ENCODE measurements around the gene VPS18.
"Not testable (repeated sequence)": the region's sequence is repeated elsewhere in the genome, so short reads cannot be mapped to it uniquely, and the experiment has no call there.

The VPS18 gene, protein sequence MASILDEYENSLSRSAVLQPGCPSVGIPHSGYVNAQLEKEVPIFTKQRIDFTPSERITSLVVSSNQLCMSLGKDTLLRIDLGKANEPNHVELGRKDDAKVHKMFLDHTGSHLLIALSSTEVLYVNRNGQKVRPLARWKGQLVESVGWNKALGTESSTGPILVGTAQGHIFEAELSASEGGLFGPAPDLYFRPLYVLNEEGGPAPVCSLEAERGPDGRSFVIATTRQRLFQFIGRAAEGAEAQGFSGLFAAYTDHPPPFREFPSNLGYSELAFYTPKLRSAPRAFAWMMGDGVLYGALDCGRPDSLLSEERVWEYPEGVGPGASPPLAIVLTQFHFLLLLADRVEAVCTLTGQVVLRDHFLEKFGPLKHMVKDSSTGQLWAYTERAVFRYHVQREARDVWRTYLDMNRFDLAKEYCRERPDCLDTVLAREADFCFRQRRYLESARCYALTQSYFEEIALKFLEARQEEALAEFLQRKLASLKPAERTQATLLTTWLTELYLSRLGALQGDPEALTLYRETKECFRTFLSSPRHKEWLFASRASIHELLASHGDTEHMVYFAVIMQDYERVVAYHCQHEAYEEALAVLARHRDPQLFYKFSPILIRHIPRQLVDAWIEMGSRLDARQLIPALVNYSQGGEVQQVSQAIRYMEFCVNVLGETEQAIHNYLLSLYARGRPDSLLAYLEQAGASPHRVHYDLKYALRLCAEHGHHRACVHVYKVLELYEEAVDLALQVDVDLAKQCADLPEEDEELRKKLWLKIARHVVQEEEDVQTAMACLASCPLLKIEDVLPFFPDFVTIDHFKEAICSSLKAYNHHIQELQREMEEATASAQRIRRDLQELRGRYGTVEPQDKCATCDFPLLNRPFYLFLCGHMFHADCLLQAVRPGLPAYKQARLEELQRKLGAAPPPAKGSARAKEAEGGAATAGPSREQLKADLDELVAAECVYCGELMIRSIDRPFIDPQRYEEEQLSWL

DNA sequence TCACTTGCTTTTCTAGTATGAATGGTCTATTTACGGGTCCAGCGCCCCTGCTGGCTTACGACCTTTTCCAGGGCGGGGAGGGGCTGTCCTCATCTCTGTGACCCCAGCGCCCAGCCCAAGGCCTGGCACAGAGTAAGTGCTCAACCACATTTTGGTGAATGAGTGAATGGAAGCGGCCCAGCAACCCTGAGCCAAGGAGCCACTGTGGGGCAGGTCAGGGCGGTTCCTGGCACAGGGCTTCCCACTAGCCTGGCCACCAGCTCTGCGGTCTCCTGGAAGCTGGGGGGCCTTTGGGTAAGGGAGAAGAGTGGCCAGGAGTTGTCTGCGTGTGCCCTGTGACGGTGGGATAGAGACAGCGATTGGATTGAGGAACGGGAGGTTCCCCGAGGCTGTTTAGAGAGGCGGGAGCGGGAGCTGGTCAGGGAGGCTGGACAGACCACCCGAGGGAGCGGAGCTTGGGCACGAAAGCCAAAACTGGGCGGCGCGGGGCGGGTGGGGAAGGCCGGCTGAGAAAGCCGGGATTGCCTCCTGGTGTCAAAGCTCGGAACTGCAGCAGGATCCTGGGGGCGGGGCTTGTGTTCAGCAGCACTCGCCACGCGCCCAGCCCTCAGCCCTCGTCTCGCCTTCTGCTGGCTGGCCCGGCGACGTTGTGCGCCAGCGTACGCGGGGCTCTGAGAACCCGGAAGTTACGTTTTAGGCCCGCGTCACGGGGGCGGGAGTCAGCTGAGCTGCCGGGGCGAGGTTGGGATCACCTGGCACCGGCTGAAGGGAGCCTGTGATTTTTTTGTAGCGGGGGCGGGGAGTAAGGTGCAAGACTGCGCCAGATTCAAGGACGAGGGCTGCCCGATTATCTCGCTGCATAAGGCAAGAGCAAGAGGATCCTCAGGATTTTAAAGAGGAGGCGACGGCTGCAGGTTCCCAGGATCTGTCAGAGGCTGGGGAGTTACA, at the start of gene VPS18:
TSS of gene VPS18 (plus strand) at position 718 of the 948 bp plus-strand sequence. CDS start 319 bp downstream, outside the sequence.
- peak; percentile 98 for DNase-seq (ENCODE audit: low read depth)

DNA sequence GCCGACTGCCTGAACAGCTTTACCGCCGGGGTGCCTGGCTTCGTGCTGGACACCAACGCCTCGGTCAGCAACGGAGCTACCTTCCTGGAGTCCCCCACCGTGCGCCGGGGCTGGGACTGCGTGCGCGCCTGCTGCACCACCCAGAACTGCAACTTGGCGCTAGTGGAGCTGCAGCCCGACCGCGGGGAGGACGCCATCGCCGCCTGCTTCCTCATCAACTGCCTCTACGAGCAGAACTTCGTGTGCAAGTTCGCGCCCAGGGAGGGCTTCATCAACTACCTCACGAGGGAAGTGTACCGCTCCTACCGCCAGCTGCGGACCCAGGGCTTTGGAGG, 49.6 kb upstream of the VPS18 start:
- peak; percentile 17 for DNase-seq (ENCODE audit: low read depth)

DNA sequence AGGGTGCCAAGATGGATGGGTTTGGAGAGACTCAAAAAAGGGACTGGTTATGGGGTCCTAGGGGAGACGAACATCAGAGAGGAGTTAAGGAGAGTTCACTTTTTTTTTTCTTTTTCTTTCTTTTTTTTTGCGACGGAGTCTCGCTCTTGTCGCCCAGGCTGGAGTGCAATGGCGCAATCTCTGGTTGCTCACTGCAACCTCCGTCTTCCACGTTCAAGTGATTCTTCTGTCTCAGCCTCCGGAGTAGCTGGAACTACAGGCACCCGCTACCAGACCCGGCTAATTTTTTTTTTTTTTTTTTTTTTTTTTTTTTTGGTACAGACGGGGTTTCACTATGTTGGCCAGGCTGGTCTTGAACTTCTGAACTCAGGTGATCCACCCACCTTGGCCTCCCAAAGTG, 49.2 kb upstream of the VPS18 start:
- DNase-seq (ENCODE audit: low read depth) = no peak

DNA sequence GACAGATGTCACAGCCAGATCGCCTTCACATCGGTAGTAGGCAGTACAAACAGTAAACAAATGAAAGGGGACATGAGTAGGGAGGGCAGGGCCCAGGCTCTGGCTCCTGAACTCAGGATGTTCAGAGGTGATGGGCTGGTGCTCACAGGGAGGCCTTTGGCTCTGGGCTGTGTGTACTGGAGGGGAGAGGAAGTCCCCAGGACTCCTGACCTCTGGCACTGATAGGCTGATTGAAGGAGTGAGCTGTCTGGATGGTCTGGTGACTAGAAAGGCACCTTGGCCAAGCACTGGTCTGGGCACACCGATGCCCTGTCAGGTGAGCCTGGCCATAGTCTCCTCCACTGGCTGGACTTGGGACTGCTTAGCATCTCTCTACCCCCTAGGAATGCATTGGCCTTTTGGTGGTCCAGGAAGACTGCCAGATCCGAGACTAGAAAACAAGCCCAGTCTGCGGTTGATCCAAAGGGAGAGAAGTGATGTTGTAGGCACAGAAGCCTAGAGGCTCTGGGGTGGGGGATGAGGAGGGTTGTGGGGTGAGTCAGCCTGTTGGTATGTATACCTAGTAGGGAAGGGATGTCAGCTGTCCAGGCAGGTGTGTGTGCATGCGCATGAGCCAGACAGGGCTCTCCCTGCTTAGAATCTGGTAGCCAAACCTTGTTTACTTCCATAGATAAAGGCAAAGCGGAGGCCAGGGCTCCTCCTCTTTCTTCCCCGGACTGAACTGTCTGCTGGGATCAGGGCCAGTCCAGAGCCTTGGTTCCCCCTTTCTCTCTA, 48.6 kb upstream of the VPS18 start:
- no peak for DNase-seq (ENCODE audit: low read depth)

DNA sequence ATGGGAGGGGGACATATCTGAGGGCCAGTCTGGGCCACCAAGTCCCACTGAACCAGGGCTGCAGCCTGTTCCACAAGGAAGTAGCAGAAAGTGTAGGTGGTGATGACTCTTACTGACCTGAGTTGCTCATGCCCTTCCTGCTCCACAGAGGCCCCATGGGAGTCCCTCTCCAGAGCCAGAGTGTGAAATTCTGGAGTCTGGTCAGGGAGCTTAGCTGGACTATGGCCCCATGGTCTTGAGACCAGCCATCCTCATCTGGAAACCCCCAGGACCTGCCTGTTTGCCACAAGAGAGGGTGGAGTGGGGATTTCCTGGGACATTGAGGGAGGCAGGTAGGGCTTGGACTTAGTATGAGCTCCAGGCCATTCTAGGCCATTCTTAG, 47.4 kb upstream of the VPS18 start:
- no peak for DNase-seq (ENCODE audit: low read depth)

DNA sequence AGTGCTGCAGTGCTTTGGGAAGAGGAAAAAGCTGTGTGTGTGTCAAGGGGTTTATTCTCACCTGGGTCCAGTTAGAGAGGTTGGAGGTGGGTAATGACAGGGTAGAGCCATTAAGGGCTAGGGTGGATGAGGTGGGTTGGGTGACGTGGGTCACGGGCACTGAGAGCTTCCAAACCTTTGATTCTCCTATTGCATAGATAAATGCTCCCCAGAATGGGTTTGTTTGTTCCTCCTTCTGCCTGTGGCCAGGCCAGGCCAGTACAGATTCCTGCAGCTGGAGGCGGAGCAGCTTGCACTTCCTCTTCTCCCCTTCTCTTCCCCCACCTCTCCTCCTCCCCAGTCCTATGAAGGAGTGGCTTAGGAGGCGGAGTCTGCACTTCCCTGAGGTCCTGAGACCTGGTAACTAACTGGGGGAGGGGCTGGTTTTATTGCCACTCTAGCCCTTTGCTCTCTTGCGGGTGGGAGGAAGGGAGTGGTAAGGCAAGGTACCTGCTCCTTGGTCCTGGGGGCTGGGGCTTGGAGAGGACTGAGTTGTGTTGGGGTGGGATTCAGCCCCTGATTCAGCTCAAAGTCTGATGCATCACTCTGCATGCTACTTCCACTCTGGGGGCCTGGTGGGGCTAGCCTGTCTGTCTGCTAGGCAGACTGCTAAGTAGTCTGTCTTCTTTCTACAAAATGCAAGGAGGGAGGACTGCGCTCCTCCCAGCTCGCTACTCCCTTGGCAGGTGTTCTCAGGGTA, 46.9 kb upstream of the VPS18 start:
- DNase-seq (ENCODE audit: low read depth) = no peak

DNA sequence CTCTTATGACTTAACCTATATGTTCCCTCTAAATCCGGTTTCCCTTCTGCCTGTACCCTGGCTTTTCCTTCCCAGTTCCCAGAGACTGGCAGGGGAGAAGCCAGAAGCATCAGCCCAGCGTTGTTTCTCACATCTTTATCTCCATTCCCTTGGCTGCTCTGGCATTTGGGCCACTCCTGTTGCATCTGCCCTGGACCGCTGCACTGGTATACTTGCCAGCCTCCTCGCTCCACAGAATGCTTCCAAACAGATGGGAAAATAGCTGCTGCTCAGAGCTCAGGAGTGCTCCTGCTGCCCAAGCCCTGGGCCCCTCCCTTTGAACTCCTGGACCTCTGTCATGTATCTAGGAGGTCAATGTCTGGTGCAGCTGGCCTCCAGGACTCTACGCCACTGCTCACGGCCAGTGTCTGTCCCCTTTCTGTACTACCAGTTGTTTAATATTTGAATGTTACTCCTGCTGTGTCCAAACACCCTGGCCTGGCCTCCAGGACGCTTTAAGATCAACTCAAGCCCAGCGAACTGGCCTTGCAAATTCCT, 43.6 kb upstream of the VPS18 start:
- DNase-seq (ENCODE audit: low read depth) = no peak

DNA sequence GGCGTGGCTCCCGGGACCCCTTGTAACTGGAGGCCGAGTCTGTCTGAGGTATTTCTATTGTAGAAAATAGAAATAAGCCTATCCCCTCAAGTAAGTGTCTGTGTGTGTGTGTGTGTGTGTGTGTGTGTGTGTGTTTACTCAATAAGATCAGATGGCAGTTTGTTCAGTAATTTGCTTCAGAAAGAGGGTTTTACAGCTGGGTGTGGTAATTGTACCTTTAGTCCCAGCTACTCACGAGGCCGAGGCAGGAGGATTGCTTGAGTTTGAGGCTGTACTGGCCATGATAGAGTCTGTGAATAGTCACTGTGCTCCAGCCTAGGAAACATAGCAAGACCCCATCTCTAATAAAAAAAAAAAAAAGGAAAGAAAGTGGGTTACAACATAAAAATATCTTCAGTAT, 41.7 kb upstream of the VPS18 start:
- no peak for DNase-seq (ENCODE audit: low read depth)

DNA sequence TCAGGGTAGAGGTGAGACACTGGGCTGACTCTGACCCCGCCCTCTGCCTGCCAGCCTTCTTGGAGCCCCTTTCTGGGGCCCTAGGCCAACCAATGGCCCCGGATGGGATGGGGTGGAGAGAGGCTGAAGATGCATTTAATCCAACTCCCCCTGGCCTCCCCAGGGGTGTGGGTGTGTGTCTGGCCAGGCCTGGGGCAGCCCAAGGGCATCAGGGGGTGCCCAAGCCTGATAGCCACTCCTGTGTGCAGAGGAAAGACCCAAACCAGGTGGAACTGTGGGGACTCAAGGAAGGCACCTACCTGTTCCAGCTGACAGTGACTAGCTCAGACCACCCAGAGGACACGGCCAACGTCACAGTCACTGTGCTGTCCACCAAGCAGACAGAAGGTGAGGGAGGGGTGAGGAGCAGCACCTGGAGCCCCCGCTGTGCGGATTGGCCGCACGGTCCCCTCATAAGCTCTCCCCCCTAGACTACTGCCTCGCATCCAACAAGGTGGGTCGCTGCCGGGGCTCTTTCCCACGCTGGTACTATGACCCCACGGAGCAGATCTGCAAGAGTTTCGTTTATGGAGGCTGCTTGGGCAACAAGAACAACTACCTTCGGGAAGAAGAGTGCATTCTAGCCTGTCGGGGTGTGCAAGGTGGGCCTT, 40.9 kb upstream of the VPS18 start:
- DNase-seq (ENCODE audit: low read depth) = no peak

DNA sequence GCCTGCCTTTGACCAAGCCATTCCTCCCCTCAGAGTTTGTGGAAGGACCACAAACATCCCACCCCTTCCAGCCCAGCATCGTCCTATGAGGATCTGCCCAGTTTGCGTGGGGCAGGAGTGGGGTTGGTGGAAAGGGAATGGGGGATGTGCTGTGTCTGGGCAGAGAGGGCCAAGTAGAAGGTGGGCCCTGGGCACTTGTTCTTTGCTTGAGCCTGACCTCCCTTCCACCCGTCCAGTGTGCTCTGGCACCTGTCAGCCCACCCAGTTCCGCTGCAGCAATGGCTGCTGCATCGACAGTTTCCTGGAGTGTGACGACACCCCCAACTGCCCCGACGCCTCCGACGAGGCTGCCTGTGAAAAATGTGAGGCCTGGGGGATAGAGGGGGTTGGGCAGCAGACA, 40.1 kb upstream of the VPS18 start:
- DNase-seq (ENCODE audit: low read depth) = no peak

DNA sequence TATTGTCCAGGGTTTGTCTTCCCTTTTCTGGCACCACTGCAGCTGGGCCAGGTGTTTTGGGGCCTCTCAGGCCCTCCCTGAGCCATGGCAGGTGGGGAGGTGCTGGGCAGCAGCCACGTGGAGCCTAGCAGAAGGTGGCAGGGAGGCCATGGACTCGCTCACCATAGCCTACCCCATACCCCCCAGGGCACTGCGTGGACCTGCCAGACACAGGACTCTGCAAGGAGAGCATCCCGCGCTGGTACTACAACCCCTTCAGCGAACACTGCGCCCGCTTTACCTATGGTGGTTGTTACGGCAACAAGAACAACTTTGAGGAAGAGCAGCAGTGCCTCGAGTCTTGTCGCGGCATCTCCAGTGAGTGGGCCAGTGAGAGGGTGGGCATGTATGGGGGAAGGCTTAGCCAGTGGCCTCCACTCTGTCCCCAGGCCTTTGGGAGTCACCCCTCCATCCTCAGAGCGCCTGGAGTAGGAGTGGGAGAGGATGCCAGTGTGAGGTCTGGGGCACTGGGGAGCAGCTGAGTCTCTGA, 38.5 kb upstream of the VPS18 start:
- no peak for DNase-seq (ENCODE audit: low read depth)

DNA sequence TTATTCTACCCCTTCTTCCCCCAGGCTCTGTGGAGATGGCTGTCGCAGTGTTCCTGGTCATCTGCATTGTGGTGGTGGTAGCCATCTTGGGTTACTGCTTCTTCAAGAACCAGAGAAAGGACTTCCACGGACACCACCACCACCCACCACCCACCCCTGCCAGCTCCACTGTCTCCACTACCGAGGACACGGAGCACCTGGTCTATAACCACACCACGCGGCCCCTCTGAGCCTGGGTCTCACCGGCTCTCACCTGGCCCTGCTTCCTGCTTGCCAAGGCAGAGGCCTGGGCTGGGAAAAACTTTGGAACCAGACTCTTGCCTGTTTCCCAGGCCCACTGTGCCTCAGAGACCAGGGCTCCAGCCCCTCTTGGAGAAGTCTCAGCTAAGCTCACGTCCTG, 37.5 kb upstream of the VPS18 start:
- no peak for DNase-seq (ENCODE audit: low read depth)

DNA sequence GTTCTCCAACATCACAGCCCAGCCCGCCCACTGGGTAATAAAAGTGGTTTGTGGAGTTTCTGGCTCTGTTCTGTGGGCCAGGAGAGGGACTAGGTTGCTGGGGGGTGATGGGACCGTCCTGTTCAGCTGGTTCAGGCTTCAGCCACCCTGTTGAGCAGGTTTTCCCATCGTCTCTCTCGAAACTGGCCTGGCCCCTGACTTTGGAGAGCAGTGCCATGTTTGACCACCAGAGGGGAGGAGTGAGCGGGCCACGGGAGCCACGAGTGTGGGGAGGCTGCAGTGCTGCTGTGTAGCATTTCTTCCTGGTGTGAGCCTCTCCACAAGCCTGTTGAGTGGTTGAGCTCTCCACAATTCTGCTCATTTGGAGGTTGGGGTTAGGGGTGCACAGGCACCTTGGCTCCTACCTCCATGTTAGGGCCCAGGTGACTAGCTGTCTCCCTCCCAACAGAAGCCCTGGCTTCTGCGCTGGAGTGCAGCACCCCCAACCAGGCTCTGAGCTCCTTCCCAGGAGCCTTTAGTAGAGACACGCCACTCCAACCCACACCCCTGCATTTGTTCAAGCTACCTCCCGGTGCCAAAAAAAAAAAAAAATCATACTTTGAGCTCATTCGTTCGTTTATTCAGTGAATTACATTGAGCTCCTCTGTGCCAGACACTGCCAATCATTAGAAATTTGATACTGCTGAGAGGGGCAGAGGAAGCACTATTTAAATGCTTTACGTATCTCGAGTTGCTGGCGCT, 36.5 kb upstream of the VPS18 start:
- DNase-seq (ENCODE audit: low read depth) = peak; percentile 67

DNA sequence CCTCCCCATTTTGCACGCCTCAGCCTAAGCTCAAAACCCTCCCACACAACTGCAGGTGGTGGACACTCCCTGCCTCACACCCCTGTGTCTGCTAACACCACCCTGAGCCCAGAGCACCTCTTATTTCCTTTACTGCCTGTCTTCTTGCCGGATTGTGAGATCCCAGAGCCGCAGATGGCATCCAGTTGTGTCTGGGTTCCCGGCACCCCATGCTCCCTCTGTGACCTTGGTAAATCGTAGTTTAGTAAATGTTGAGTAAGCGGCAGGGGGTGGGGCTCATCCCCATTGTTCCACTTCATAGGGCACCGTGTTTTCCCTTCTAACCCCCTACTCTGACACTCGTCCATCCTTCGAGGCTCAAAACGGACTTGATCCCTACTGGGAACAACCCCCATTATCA, 35.5 kb upstream of the VPS18 start:
- DNase-seq (ENCODE audit: low read depth) = no peak

DNA sequence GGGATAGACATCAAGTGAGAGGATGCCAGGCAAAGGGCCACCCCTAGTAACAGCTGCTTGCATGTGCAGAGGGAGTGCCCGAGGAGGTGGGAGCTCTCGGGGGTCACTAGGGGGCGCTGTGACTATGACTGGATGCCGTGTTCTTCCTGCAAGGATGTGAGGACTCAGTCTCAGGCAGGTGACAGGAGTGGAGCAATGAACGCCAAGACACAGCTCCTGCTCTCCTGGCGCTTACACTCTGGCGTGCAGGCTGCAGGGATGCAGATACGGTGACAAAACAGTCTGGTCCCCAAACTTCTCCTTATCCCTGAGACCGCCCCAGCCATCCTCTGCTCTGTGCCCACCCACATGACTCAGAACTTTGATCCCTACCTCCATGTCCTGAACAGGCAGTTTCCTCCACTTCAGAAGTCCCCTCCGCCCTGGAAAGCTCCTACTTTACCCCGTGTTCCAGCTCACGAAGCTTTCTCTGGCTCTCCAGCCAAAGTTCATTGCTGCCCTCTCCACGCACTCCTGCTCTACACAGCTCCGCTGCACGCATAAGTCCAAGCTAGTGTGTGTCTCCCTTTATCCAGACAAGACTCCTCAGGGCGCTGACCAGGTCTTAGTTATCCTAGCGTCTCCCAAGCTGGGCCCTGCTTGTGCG, 34.9 kb upstream of the VPS18 start:
- DNase-seq (ENCODE audit: low read depth) = peak; percentile 71

DNA sequence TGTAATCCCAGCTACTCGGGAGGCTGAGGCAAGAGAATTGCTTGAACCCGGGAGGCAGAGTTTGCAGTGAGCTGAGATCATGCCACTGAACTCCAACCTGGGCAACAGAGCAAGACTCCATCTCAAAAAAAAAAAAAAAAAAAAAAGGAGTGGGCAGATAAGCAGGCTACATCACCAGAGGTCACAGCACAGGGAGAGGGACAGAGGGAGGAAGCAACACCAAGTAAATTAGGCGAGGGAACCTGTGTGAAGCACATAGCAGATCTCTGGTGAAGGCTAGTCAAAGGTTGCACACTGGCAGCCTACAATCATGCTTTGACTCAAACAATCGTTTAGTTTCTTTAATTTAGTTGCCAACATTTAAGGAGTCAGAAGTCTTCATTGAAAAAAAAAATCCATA, 33.1 kb upstream of the VPS18 start:
- DNase-seq (ENCODE audit: low read depth) = not testable (repeated sequence)

DNA sequence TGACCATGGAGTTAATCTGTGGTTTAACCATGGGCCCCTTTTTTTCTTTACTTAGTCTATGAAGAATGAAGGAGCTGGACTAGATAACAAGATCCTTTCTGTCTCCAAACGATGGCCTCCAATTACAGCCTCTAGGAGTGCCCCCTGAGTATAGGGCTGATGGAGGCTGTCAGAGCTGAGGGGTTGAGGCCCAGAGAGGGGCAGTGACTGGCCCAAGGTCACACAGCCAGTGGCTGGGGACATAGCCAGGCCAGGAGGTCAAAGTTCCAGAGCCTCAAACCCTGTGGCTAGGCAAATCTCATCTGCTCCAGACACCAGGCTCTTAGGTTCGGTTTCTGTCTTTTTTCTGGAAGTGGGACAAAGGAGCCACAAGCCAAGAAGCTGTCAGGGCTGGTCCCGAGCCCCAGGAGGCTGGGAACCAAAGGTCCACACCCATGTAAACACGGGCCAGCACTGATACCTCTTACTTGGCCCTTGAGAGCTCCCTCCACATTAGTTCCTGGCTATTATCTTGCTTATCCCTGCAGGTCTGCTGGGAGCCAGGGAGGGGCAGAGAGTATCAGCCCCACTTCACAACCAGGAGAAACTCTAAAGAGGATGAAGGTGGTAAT, 30.5 kb upstream of the VPS18 start:
- DNase-seq (ENCODE audit: low read depth) = no peak

DNA sequence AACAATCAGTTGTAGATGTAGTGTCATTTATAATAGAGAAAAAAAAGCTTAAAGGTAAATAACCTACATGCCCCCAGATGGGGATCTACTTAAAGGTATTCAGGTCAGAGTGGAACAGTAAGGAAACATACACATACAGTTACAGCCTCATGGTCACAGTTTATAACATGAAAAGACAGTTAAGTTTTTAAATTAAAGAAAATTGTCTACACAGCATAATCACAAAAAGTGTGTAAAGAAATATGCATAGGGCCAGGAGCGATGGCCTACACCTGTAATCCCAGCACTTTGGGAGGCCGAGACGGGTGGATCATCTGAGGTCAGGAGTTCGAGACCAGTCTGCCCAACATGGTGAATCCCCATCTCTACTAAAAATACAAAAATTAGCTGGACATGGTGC, 27.1 kb upstream of the VPS18 start:
- no peak for DNase-seq (ENCODE audit: low read depth)

Measured in activated T-helper 9 cell treated with anti-CD3 and anti-CD28 coated beads, Interleukin-2, amount 50 U/mL, for 16 hours (primary cell).